GM18951 (cell line): ENCODE measurements around the gene DHX38.

Experiments used
- POLR2A ChIP-seq: IDR thresholded peaks from 4 replicates; pipeline ENCODE4 v1.6.1; 2011; ENCODE audit warnings: mild to moderate bottlenecking; ENCODE audit not compliant: insufficient read length, insufficient read depth; ENCODE audit errors: extremely low read depth
- in situ Hi-C: fragments of 300-500 bp; cut with MboI; formaldehyde crosslinking; loops from one replicate; pipeline ENCODE4 v1.12.0; 2022; ENCODE audit warnings: low sequenced_read_pairs, mixed read lengths, inconsistent platforms; ENCODE audit not compliant: unreplicated experiment

Gene DHX38

DNA sequence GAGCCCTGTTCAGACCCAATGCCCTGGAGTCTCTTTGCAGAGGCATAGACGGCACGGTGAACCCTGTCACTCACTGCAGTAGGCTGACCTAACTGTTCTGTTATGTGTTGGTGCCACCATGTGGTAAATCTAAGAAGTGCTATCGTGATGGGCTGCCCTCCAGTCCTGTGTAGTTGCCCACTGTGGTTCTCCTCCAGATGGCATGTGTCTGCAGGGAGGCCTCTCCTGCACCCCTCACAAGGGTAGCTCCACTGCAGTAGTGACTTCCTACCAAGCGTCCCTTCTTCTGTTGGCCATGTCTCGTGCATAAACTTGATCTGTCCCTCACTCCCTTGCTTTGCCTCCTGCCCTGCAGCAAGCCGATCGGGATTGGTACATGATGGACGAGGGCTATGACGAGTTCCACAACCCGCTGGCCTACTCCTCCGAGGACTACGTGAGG lies 5.8 kb downstream of the DHX38 start:
- in situ Hi-C loops, result no loop called here
- TF ChIP-seq POLR2A, result no peak

DNA sequence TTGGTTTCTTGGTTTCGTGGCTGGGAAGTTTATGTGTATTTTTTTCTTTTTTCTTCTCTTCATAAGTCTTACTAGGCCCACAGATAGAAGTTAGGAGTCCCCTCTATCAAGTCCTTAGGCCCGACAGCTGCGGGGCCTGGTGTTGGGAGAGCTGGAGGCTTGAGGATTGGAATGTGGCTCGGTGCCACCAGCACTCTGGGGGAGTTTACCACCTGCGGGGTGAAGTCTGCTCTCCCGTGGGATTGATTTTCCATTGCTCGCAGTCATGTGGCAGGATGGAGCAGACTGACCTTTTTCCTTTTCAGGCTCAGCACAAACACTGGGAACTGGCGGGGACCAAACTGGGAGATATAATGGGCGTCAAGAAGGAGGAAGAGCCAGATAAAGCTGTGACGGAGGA lies 7.5 kb downstream of the DHX38 start:
- TF ChIP-seq POLR2A, result no peak
- in situ Hi-C loops, result no loop called here

DNA sequence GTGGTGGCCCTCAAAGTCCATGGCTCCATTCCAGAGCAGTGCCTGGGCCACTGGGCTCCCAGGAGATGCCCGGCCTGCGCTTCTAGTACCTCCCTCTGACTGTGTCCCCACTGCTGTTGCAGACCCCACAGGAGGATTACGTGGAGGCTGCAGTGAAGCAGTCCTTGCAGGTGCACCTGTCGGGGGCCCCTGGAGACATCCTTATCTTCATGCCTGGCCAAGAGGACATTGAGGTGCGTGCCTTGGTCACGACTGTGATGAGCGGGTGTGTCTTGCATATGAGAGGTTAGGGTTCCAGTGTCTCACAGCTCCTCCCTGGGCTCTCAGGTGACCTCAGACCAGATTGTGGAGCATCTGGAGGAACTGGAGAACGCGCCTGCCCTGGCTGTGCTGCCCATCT lies 11.3 kb downstream of the DHX38 start:
- in situ Hi-C loops, result no loop called here
- no peak for TF ChIP-seq POLR2A

DNA sequence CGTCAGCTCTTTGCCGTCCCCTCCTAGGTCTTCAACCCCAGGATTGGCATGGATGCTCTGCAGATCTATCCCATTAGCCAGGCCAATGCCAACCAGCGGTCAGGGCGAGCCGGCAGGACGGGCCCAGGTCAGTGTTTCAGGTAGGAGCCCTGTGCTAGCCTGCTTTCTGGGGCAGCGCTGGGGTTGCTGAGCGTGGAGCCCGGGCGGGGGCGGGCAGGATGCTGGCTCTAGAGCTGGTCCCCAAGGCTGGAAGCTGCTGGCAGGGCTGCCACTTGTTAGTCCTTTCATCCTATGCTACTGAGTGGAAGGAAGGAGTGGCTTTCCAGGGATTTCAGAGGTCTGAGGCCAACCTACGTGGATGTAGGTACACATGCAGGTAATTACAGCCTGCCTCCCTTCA lies 12.3 kb downstream of the DHX38 start:
- in situ Hi-C loops, result no loop called here
- no peak for TF ChIP-seq POLR2A

DNA sequence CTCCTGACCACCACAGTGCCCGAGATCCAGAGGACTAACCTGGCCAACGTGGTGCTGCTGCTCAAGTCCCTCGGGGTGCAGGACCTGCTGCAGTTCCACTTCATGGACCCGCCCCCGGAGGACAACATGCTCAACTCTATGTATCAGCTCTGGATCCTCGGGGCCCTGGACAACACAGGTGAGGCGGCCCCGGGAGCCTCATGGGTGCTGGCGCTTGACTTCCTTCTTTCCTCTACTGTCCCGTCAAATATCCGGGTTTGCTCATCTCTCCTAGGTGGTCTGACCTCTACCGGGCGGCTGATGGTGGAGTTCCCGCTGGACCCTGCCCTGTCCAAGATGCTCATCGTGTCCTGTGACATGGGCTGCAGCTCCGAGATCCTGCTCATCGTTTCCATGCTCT lies 13.7 kb downstream of the DHX38 start:
- in situ Hi-C loops, result no loop called here
- no peak for TF ChIP-seq POLR2A

DNA sequence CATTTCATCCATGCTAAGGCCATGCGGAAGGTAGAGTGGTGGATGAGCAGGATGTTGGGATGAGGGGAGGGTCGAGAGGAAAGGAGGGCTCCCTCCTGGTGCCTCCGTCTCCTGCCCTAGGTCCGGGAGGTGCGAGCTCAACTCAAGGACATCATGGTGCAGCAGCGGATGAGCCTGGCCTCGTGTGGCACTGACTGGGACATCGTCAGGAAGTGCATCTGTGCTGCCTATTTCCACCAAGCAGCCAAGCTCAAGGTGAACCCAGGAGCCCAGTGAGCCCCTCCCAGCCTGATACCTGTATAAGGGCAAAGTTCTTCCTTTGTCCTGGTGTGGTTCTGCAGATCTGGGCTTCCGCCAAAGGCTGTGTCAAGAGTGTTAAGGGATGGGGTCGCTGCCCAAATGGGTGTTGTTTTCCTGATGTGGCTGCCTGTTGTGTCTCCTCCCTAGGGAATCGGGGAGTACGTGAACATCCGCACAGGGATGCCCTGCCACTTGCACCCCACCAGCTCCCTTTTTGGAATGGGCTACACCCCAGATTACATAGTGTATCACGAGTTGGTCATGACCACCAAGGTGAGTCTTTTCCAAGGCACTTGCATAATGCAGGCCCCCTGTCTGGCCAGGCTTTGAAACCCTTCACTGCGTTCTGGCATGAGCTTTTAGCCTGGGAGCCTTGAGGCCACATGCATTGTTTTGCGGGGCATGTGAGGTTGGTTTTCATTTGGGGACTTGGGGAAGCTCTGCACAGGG lies 14.9 kb downstream of the DHX38 start:
- in situ Hi-C loops, result no loop called here
- no peak for TF ChIP-seq POLR2A

DNA sequence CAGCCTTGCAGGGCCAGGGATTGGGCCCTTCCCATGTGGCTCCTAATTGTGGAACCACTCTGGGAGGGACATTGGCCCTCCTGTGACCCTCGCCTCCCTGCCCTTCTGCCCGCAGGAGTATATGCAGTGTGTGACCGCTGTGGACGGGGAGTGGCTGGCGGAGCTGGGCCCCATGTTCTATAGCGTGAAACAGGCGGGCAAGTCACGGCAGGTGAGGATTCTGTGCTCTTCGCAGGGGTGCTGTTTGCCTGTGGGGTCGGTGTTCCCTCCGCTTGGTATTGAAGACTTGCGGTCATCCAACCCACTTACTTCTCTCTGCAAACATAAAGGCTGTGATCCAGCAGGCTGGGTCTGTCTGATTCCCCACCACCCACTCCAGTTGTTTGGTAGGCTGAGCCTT lies 15.7 kb downstream of the DHX38 start:
- in situ Hi-C loops, result no loop called here
- no peak for TF ChIP-seq POLR2A

DNA sequence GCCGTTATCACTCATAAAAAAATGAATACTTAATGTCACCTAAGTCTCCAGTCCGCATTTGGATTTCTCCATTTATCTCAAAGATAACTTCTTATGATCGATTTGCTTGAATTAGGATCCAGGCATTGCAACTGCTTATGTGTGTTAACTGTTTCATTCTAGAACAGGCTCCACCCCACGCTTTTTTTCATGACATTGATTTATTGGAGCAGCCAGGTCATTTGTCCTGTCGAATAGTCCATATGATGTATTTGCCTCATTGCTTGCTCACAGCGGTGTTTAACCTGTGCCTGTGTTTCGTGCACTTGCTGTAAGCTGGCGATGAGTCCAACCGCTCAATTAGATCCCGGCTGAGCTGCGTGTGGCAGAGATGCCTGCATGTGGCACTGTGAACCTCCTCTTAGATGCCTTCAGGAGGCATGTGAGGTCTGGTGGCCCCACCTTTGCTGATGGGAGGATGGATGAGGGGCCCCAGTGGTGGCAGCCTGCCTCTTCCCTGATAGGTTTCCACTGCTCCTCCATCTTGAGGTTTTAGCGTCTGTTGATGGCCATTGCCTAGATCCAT lies 16.4 kb downstream of the DHX38 start:
- TF ChIP-seq POLR2A, result no peak
- in situ Hi-C loops, result no loop called here

DNA sequence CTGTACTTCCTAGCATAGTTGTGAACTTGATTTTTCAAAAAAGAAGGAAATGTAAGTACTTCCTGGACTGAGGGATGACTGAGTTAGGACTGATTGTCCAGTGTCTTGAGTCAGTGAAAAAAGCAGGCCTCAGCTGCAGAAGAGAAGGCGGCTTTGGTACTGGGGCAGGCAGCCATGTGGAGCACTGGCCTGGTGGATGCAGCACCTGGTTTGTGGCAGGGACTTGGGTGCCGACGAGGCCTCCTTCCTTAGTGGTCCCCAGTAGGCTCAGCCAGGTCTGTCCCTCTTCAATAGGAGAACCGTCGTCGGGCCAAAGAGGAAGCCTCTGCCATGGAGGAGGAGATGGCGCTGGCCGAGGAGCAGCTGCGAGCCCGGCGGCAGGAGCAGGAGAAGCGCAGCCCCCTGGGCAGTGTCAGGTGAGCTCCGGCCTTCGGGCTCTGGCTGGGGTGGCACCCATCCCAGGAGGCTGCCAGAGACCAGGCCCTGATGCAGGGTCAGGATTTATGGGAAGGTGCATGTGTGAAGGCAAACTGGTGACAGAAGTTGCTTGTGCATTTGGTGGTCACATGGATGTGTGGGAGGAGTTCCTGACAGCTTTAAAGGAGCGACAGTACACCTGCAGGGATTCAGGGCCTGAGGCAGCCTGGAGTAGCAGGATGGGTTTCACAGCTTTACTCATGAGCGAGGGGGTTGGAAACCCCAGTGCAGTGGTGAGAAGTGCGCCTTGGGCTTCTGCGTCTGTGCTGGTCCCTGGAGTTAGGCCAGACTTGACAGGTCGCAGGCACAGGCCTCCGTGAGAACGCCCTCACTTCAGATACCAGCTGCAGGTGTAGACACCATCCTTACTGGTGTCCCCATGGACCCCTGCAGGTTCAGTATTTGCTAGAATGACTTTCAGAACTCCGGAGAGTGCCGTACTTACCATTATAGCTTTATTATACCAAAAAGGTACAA lies 17.3 kb downstream of the DHX38 start:
- in situ Hi-C loops, result no loop called here
- no peak for TF ChIP-seq POLR2A

DNA sequence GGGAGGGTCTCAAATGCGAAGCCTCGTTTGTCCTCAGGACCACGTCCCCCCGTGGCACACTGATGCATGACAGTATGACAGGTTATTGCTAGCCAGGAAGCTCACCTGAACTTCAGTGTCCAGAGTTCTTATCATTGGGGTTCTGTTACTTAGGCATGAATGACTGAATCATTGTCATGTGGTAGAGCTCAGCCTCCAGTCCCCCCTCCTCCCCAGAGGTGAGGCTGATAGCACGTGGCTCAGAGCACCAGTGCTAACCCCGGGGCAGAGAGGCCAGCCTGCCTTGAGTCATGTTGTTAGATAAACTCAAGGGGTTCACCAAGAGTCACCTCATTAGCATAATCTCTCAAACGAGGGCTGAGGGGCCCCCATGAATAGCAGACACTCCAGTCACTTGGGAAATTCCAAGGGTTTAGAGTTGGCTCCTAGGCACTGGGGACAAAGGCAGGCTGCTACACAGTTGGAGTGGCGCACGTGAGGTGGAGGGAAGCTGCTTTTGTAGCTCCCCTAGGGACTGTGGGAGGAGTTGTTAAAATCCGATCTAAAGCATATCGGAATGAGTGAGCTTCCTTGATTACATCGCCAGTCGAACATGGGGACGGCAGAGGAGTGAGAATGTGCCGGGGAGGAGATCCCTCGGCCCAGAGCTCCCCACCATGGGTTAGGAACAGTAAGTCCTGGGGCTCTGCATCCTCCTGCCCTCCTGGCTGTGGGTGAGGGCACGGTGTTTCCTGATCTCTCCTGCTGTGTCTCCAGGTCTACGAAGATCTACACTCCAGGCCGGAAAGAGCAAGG lies 18.2 kb downstream of the DHX38 start:
- no peak for TF ChIP-seq POLR2A
- in situ Hi-C loops, result no loop called here

DNA sequence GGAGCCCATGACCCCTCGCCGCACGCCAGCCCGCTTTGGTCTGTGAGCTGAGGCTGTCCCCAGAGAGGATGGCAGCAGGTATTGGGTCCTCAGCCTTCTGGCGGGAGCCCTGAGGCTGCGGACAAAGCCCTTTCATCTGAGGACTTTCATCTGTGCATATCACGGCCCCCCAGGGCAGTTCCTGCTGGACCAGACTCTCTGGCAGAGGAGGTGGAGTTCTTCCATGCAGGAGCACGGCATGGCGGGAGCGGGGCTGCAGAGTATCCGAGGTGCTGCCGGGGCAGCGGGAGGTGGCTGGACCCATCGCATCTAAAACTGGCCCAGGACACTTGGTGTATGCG lies 18.8 kb downstream of the DHX38 start:
- TF ChIP-seq POLR2A, result no peak
- in situ Hi-C loops, result no loop called here

DNA sequence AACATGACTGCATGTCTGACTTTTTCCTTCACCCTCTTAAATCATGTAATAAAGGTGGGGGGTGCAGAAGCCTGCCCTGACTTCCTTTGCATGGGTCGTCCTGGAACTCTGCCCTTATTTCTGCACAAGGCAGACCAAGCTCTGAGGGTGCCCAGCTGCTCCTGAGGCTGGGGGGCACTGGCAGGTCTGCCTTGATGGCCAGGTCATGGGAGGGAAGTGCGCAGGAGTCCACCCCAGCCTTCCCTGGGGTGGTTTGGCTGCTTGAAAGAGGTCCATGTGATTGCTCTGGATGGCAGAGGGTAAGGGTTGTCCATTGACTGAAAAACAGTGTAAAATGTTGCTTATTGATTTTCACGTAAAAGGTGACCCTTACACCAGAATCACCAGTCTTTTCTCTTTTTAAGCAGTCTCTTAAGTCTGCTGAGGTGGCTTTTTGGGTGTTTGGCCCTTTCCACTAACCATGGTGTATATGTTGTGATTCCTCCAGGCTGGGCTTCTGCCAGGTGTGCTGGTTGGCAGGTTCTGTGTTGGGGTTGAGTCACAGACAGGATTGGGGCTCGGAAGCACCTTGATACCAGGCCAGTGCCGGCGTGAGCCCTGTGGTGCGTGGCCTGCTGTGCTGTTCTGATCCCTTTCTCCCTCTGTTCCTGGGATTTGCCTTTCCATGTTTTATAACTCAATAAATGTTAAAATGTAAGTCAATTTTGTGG lies 19.4 kb downstream of the DHX38 start:
- in situ Hi-C loops, result no loop called here

More for the DNA sequence above, 19.4 kb downstream of the DHX38 start:
- no peak for TF ChIP-seq POLR2A
